CD4-positive, alpha-beta T cell treated with Interleukin-4 for 1 hour (primary cell): ENCODE measurements around the gene PRKCZ.
"Not testable (repeated sequence)": the region's sequence is repeated elsewhere in the genome, so short reads cannot be mapped to it uniquely, and the experiment has no call there.

ENCODE experiments used
- DNase-seq, 2 donors: peaks; one replicate each; pipeline ENCODE4 v3.0.0-alpha.2; 2020 to 2022

The PRKCZ gene

GRCh38 chr1:2139156-2139555, 88.9 kb downstream of the PRKCZ start:
- not testable (repeated sequence) for DNase-seq

- DNase-seq: no peak
Observed at GRCh38 chr1:2141025-2141424, 90.8 kb downstream of the PRKCZ start.

GRCh38 chr1:2143814-2144500, 93.7 kb downstream of the PRKCZ start:
- DNase-seq: no peak

GRCh38 chr1:2144501-2145090, 94.4 kb downstream of the PRKCZ start:
- DNase-seq: no peak

GRCh38 chr1:2145946-2146835, 96.0 kb downstream of the PRKCZ start:
- no peak for DNase-seq

- no peak for DNase-seq
Observed at GRCh38 chr1:2146836-2147517, 96.8 kb downstream of the PRKCZ start.

GRCh38 chr1:2147869-2148268, 97.7 kb downstream of the PRKCZ start:
- not testable (repeated sequence) for DNase-seq

- DNase-seq: peak; percentile 78 to 81
Observed at GRCh38 chr1:2148691-2149090, 98.5 kb downstream of the PRKCZ start.

GRCh38 chr1:2150801-2151200, 100.6 kb downstream of the PRKCZ start:
- DNase-seq: no peak

- peak in 1 of 2 donors; percentile 66 for DNase-seq
Observed at GRCh38 chr1:2151252-2151651, 101.0 kb downstream of the PRKCZ start.

GRCh38 chr1:2151911-2152310, 101.7 kb downstream of the PRKCZ start:
- DNase-seq: no peak

- no peak for DNase-seq
Observed at GRCh38 chr1:2152954-2153353, 102.7 kb downstream of the PRKCZ start.

- DNase-seq: no peak
Observed at GRCh38 chr1:2154022-2154421, 103.8 kb downstream of the PRKCZ start.

- no peak for DNase-seq
Observed at GRCh38 chr1:2155147-2155598, 105.0 kb downstream of the PRKCZ start.

GRCh38 chr1:2155788-2156187, 105.6 kb downstream of the PRKCZ start:
- DNase-seq: no peak

- DNase-seq: no peak
Observed at GRCh38 chr1:2156866-2157265, 106.7 kb downstream of the PRKCZ start.

GRCh38 chr1:2157856-2158255, 107.6 kb downstream of the PRKCZ start:
- no peak for DNase-seq

- no peak for DNase-seq
Observed at GRCh38 chr1:2158272-2158671, 108.1 kb downstream of the PRKCZ start.

- DNase-seq: no peak
Observed at GRCh38 chr1:2159124-2159523, 108.9 kb downstream of the PRKCZ start.

- DNase-seq: no peak
Observed at GRCh38 chr1:2160451-2161300, 110.5 kb downstream of the PRKCZ start.

- DNase-seq: no peak
Observed at GRCh38 chr1:2163205-2163604, 113.0 kb downstream of the PRKCZ start.

GRCh38 chr1:2165646-2166045, 115.4 kb downstream of the PRKCZ start:
- DNase-seq: no peak
